Suprapubic skin (tissue), 4 donors: Measurements from ENCODE around the gene IGF2R.
"Not testable (repeated sequence)": the region's sequence is repeated elsewhere in the genome, so short reads cannot be mapped to it uniquely, and the experiment has no call there.

Source experiments
- EP300 ChIP-seq: sonication (generic); formaldehyde crosslinking; IDR thresholded peaks from one replicate; pipeline ENCODE4 v1.6.1; 2017; ENCODE audit warnings: antibody characterized with exemption
- POLR2A ChIP-seq, 2 donors: fragments of 450-650 bp; IDR thresholded peaks; one replicate each; pipeline ENCODE4 v1.6.1; 2017; ENCODE audit warnings: antibody characterized with exemption in 2 of 2, mild to moderate bottlenecking in 2 of 2, moderate library complexity in 2 of 2
- POLR2AphosphoS5 ChIP-seq, 3 donors: sonication (generic); formaldehyde crosslinking; IDR thresholded peaks; one replicate each; pipeline ENCODE4 v1.6.1; 2017; ENCODE audit warnings: antibody characterized with exemption in 3 of 3
- TF ChIP-seq, protein P1 (sequence below), 2 donors: fragments of 200-600 bp in 1 of 2; fragments of 450-650 bp in 1 of 2; sonication (generic) in 1 of 2; IDR thresholded peaks; one replicate each; pipeline ENCODE4 v1.5.1; 2016 to 2019; ENCODE audit warnings: antibody characterized with exemption in 2 of 2, mild to moderate bottlenecking in 1 of 2, moderate library complexity in 1 of 2

- TF ChIP-seq POLR2AphosphoS5 (IDR thresholded peaks at IDR 0.05); POLR2A (IDR thresholded peaks at IDR 0.05); EP300: not testable (repeated sequence)
- TF ChIP-seq, protein P1, sequence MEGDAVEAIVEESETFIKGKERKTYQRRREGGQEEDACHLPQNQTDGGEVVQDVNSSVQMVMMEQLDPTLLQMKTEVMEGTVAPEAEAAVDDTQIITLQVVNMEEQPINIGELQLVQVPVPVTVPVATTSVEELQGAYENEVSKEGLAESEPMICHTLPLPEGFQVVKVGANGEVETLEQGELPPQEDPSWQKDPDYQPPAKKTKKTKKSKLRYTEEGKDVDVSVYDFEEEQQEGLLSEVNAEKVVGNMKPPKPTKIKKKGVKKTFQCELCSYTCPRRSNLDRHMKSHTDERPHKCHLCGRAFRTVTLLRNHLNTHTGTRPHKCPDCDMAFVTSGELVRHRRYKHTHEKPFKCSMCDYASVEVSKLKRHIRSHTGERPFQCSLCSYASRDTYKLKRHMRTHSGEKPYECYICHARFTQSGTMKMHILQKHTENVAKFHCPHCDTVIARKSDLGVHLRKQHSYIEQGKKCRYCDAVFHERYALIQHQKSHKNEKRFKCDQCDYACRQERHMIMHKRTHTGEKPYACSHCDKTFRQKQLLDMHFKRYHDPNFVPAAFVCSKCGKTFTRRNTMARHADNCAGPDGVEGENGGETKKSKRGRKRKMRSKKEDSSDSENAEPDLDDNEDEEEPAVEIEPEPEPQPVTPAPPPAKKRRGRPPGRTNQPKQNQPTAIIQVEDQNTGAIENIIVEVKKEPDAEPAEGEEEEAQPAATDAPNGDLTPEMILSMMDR (IDR thresholded peaks at IDR 0.05), result not testable (repeated sequence)
Measured at GRCh38 chr6:160092176-160092575, 123.3 kb downstream of the IGF2R start.
